ENCODE measurements around the gene CLSTN2. TPM values are rescaled to one million over a fixed set of nuclear protein-coding genes. Genes with fewer than 3 reads are reported as not detected.

Gene CLSTN2
- total and polyA plus RNA-seq, 2 of the 8 experiments (the other 6 are each of a cell fraction or from before 2014, with no cell fraction given), result 0.39 to 0.52 TPM

DNA sequence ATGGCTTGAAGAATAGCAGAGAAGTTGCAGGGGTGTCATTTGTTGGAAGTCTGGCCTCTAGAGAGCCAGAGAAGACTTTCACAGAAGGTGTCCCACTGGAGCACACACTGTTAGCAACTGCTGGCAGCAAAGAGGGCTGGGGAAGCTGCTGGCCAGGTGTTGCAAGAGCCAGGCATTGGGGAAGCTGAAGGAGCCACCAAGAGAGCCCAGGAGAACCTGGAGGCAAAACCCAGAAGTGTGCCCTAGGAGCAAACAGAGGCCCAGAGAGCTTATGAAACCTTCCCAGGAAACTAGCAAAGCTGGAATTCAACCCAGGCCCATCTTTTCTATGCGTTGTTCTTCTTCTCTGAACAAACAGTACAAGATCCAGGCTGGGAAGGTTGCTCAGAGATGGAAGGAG, 610.2 kb downstream of the CLSTN2 start (continued):
- TF ChIP-seq, protein P1, sequence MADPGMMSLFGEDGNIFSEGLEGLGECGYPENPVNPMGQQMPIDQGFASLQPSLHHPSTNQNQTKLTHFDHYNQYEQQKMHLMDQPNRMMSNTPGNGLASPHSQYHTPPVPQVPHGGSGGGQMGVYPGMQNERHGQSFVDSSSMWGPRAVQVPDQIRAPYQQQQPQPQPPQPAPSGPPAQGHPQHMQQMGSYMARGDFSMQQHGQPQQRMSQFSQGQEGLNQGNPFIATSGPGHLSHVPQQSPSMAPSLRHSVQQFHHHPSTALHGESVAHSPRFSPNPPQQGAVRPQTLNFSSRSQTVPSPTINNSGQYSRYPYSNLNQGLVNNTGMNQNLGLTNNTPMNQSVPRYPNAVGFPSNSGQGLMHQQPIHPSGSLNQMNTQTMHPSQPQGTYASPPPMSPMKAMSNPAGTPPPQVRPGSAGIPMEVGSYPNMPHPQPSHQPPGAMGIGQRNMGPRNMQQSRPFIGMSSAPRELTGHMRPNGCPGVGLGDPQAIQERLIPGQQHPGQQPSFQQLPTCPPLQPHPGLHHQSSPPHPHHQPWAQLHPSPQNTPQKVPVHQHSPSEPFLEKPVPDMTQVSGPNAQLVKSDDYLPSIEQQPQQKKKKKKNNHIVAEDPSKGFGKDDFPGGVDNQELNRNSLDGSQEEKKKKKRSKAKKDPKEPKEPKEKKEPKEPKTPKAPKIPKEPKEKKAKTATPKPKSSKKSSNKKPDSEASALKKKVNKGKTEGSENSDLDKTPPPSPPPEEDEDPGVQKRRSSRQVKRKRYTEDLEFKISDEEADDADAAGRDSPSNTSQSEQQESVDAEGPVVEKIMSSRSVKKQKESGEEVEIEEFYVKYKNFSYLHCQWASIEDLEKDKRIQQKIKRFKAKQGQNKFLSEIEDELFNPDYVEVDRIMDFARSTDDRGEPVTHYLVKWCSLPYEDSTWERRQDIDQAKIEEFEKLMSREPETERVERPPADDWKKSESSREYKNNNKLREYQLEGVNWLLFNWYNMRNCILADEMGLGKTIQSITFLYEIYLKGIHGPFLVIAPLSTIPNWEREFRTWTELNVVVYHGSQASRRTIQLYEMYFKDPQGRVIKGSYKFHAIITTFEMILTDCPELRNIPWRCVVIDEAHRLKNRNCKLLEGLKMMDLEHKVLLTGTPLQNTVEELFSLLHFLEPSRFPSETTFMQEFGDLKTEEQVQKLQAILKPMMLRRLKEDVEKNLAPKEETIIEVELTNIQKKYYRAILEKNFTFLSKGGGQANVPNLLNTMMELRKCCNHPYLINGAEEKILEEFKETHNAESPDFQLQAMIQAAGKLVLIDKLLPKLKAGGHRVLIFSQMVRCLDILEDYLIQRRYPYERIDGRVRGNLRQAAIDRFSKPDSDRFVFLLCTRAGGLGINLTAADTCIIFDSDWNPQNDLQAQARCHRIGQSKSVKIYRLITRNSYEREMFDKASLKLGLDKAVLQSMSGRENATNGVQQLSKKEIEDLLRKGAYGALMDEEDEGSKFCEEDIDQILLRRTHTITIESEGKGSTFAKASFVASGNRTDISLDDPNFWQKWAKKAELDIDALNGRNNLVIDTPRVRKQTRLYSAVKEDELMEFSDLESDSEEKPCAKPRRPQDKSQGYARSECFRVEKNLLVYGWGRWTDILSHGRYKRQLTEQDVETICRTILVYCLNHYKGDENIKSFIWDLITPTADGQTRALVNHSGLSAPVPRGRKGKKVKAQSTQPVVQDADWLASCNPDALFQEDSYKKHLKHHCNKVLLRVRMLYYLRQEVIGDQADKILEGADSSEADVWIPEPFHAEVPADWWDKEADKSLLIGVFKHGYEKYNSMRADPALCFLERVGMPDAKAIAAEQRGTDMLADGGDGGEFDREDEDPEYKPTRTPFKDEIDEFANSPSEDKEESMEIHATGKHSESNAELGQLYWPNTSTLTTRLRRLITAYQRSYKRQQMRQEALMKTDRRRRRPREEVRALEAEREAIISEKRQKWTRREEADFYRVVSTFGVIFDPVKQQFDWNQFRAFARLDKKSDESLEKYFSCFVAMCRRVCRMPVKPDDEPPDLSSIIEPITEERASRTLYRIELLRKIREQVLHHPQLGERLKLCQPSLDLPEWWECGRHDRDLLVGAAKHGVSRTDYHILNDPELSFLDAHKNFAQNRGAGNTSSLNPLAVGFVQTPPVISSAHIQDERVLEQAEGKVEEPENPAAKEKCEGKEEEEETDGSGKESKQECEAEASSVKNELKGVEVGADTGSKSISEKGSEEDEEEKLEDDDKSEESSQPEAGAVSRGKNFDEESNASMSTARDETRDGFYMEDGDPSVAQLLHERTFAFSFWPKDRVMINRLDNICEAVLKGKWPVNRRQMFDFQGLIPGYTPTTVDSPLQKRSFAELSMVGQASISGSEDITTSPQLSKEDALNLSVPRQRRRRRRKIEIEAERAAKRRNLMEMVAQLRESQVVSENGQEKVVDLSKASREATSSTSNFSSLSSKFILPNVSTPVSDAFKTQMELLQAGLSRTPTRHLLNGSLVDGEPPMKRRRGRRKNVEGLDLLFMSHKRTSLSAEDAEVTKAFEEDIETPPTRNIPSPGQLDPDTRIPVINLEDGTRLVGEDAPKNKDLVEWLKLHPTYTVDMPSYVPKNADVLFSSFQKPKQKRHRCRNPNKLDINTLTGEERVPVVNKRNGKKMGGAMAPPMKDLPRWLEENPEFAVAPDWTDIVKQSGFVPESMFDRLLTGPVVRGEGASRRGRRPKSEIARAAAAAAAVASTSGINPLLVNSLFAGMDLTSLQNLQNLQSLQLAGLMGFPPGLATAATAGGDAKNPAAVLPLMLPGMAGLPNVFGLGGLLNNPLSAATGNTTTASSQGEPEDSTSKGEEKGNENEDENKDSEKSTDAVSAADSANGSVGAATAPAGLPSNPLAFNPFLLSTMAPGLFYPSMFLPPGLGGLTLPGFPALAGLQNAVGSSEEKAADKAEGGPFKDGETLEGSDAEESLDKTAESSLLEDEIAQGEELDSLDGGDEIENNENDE (IDR thresholded peaks at IDR 0.05; ENCODE audit: insufficient replicate concordance, low read length), result no peak
- no peak for TF ChIP-seq RBBP5 (IDR thresholded peaks at IDR 0.05; ENCODE audit: borderline replicate concordance, low read depth, low read length)
- no peak for TF ChIP-seq EGR1 (IDR thresholded peaks at IDR 0.05; ENCODE audit: borderline replicate concordance, low read depth, low read length)
- no peak for TF ChIP-seq GTF2F1 (IDR thresholded peaks at IDR 0.05; ENCODE audit: borderline replicate concordance, low read depth, low read length)
- TF ChIP-seq CBX5 (IDR thresholded peaks at IDR 0.05; ENCODE audit: low read depth, low read length), result no peak
- TF ChIP-seq JUND (IDR thresholded peaks at IDR 0.05; ENCODE audit: low read length), result no peak
- no peak for TF ChIP-seq HDAC2 (IDR thresholded peaks at IDR 0.05; ENCODE audit: borderline replicate concordance in 1 of 2, low read depth in 2 of 2, low read length in 2 of 2)
- TF ChIP-seq SAP30 (IDR thresholded peaks at IDR 0.05; ENCODE audit: insufficient read depth, insufficient replicate concordance, low read length), result no peak
- no peak for TF ChIP-seq BRCA1 (IDR thresholded peaks at IDR 0.05; ENCODE audit: low read depth, low read length)
- no peak for TF ChIP-seq ASH2L (IDR thresholded peaks at IDR 0.05; ENCODE audit: low read length)

All from H1 (cell line).